B cell (primary cell): ENCODE results near the gene TMEM116. TPM values are rescaled to one million over a fixed set of nuclear protein-coding genes. Genes with fewer than 3 reads are reported as not detected.

ENCODE experiments used
- ATAC-seq: fragments of 200-7000 bp; cut with Tn5 transposase; one replicate; pipeline ENCODE4 v1.10.0; 2021; ENCODE audit warnings: low read depth, mild to moderate bottlenecking, moderate number of reproducible peaks, moderate library complexity
- CTCF ChIA-PET: fragments of 350-600 bp; sonication (Branson Sonifier 250); formaldehyde crosslinking; loops from one replicate; lab custom pipeline; 2021; ENCODE audit warnings: antibody characterized with exemption, inconsistent platforms; lab: Charles Lee
- POLR2A ChIA-PET: fragments of 350-600 bp; sonication (Branson Sonifier 250); formaldehyde crosslinking; loops from one replicate; lab custom pipeline; 2021; ENCODE audit warnings: antibody characterized with exemption; lab: Charles Lee
- DNase-seq: peaks from one replicate; pipeline ENCODE4 v3.0.0; 2013
- H2AFZ ChIP-seq: 2 replicates; pipeline ENCODE4 v1.6.1; 2012; ENCODE audit warnings: mild to moderate bottlenecking, low read depth, low read length; ENCODE audit not compliant: insufficient read depth, poor library complexity, severe bottlenecking
- H3K27ac ChIP-seq, 2 donors: 1 replicate in 1 of 2; 2 replicates in 1 of 2; pipeline ENCODE4 v1.5.1; 2012 to 2013; ENCODE audit warnings: low read length in 2 of 2, mild to moderate bottlenecking in 2 of 2, moderate library complexity in 1 of 2
- H3K27me3 ChIP-seq, 4 experiments: fragments of 200-600 bp in 1 of 4; sonication (generic) in 1 of 4; replicated peaks in 1 of 4; 1 replicate in 2 of 4; 2 replicates in 2 of 4; pipeline versions ENCODE4 v1.6.1 to v1.7.0; 2013 to 2016; ENCODE audit warnings: low read length in 3 of 4, mild to moderate bottlenecking in 2 of 4, mixed read lengths in 1 of 4, moderate library complexity in 1 of 4; ENCODE audit not compliant: insufficient read depth in 4 of 4, control insufficient read depth in 3 of 4; ENCODE audit errors: control extremely low read depth in 1 of 4
- H3K36me3 ChIP-seq, 2 experiments: replicated peaks in 1 of 2; 1 replicate in 1 of 2; 2 replicates in 1 of 2; pipeline versions ENCODE4 v1.6.1 to v1.7.1; 2013; ENCODE audit warnings: low read length in 1 of 2; ENCODE audit not compliant: insufficient read depth in 2 of 2, control insufficient read depth in 1 of 2; ENCODE audit errors: control extremely low read depth in 1 of 2, extremely low read depth in 1 of 2
- H3K4me1 ChIP-seq, 2 donors: fragments of 200-600 bp in 1 of 2; sonication (generic) in 1 of 2; 1 replicate in 1 of 2; 2 replicates in 1 of 2; pipeline versions ENCODE4 v1.5.1 to v1.6.1; 2013 to 2017; ENCODE audit warnings: low read length in 2 of 2; ENCODE audit not compliant: control insufficient read depth in 2 of 2, insufficient read depth in 2 of 2
- H3K4me2 ChIP-seq: replicated peaks from 2 replicates; pipeline ENCODE3; 2012; ENCODE audit warnings: mild to moderate bottlenecking, low read depth, low read length; ENCODE audit not compliant: poor library complexity, severe bottlenecking
- H3K4me3 ChIP-seq, 5 experiments: fragments of 200-600 bp in 1 of 5; sonication (generic) in 1 of 5; 1 replicate in 3 of 5; 2 replicates in 2 of 5; pipeline versions ENCODE4 v1.5.1 to v1.7.0; 2011 to 2016; ENCODE audit warnings: low read length in 4 of 5, mild to moderate bottlenecking in 4 of 5, low read depth in 2 of 5, control low read depth in 1 of 5, moderate library complexity in 1 of 5; ENCODE audit not compliant: insufficient read depth in 1 of 5; ENCODE audit errors: control extremely low read depth in 1 of 5, extremely low read depth in 1 of 5
- H3K79me2 ChIP-seq: fragments of 200-600 bp; sonication (generic); one replicate; pipeline ENCODE4 v1.6.0; 2016; ENCODE audit warnings: low read length; ENCODE audit not compliant: control insufficient read depth, insufficient read depth
- H3K9ac ChIP-seq: fragments of 200-600 bp; sonication (generic); 2 replicates; pipeline ENCODE4 v1.6.1; 2017; ENCODE audit warnings: mild to moderate bottlenecking, low read length, moderate library complexity
- H3K9me3 ChIP-seq, 3 donors: one replicate each; pipeline versions ENCODE4 v1.6.1 to v1.7.1; 2013; ENCODE audit warnings: low read length in 2 of 3; ENCODE audit not compliant: control insufficient read depth in 2 of 3, insufficient read depth in 1 of 3; ENCODE audit errors: control extremely low read depth in 1 of 3
- H4K20me1 ChIP-seq: 2 replicates; pipeline ENCODE4 v1.6.0; 2012; ENCODE audit warnings: mild to moderate bottlenecking, low read length; ENCODE audit not compliant: insufficient read depth, control insufficient read depth, poor library complexity, severe bottlenecking
- H3K27ac Mint-ChIP-seq: one replicate; pipeline ENCODE4 v1.8.0; 2021; ENCODE audit warnings: mixed read lengths
- H3K27me3 Mint-ChIP-seq: one replicate; pipeline ENCODE4 v1.8.0; 2021; ENCODE audit warnings: mixed read lengths
- H3K4me1 Mint-ChIP-seq: one replicate; pipeline ENCODE4 v1.8.0; 2021; ENCODE audit warnings: mixed read lengths
- H3K4me3 Mint-ChIP-seq: one replicate; pipeline ENCODE4 v1.8.0; 2021; ENCODE audit warnings: mixed read lengths
- H3K9me3 Mint-ChIP-seq: one replicate; pipeline ENCODE4 v1.8.0; 2022; ENCODE audit warnings: mixed read lengths; ENCODE audit not compliant: insufficient read depth
- EZH2 ChIP-seq: IDR thresholded peaks from 2 replicates; pipeline ENCODE4 v1.6.1; 2012; ENCODE audit warnings: borderline replicate concordance, low read depth, mild to moderate bottlenecking, moderate library complexity, low read length; ENCODE audit not compliant: insufficient read depth, poor library complexity, severe bottlenecking
- WGBS: methylation state at CpG from one replicate; pipeline ENCODE4 v1.1.5; 2013; ENCODE audit warnings: missing lambda C conversion rate; ENCODE audit not compliant: insufficient coverage; 5-methylcytosine and 5-hydroxymethylcytosine counted together
- intact Hi-C: fragments of 100-400 bp; cut with micrococcal nuclease; formaldehyde crosslinking; loops from one replicate; pipeline ENCODE4 v1.10.0; 2022
- polyA plus RNA-seq: library from polyadenylated mRNA; depleted of rRNA; stranded (reverse); fragments of >200 nt; gene quantifications from 2 replicates; pipeline ENCODE4 v1.2.3, GENCODE V29; 2012
- total RNA-seq, 2 donors: library from RNA; stranded (reverse); fragments of 120-200 nt in 1 of 2; gene quantifications; 1 replicate in 1 of 2; 2 replicates in 1 of 2; pipeline versions ENCODE4 v1.2.3 to v1.2.4, GENCODE V29; 2013 to 2022
- TF ChIP-seq, protein P1 (sequence below): fragments of 200-600 bp; IDR thresholded peaks from one replicate; pipeline ENCODE4 v1.8.0; 2022; ENCODE audit warnings: antibody characterized with exemption, mild to moderate bottlenecking

TMEM116 gene
- total and polyA plus RNA-seq, 2 donors (not counting 1 experiment from before 2014, with no cell fraction given) = 7.9 to 11.7 TPM

DNA sequence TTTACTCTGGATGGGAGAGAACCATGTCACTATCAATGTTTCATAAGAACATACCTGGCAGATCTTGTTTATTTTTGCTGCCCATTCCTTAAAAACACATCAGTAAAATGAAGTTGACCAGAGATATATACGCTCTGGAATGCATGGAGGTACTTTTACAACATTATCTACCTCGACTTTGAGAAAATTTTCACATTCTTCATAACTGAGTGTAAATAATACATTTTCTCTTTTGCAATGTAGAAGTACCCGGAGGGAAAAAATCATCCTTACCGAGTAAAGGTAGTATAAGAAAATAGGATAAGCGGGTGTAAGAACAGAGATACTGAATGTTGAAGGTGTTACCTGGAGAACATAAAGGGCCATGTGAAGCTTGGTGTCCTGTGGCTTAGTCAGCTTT, 80.7 kb downstream of the TMEM116 start:
- H3K9me3 Mint-ChIP-seq = no peaks in the 10 kb centered on the region
- H3K79me2 ChIP-seq = no peaks in the 10 kb centered on the region
- TF ChIP-seq, protein P1, sequence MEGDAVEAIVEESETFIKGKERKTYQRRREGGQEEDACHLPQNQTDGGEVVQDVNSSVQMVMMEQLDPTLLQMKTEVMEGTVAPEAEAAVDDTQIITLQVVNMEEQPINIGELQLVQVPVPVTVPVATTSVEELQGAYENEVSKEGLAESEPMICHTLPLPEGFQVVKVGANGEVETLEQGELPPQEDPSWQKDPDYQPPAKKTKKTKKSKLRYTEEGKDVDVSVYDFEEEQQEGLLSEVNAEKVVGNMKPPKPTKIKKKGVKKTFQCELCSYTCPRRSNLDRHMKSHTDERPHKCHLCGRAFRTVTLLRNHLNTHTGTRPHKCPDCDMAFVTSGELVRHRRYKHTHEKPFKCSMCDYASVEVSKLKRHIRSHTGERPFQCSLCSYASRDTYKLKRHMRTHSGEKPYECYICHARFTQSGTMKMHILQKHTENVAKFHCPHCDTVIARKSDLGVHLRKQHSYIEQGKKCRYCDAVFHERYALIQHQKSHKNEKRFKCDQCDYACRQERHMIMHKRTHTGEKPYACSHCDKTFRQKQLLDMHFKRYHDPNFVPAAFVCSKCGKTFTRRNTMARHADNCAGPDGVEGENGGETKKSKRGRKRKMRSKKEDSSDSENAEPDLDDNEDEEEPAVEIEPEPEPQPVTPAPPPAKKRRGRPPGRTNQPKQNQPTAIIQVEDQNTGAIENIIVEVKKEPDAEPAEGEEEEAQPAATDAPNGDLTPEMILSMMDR = no peak
- no peak for TF ChIP-seq EZH2
- CTCF ChIA-PET = no interaction called here
- H3K4me2 ChIP-seq = no peak overlapping the region
- no peak overlapping the region for H3K9ac ChIP-seq
- whole genome bisulfite sequencing = no CpG with 5 or more reads among the region's 5 CpGs
- no peaks in the 10 kb centered on the region for H4K20me1 ChIP-seq
- no peaks in the 10 kb centered on the region for H3K4me1 Mint-ChIP-seq
- H3K27me3 Mint-ChIP-seq = no peaks in the 10 kb centered on the region
- POLR2A ChIA-PET = no interaction called here
- DNase-seq (no peak), ATAC-seq (no peak)
- no peaks in the 10 kb centered on the region for H3K4me1 ChIP-seq
- H3K27me3 ChIP-seq = no peaks in the 10 kb centered on the region
- no peak overlapping the region for H3K4me3 ChIP-seq
- intact Hi-C loops = no loop called here
- no peak overlapping the region for H3K27ac ChIP-seq
- no peaks in the 10 kb centered on the region for H3K9me3 ChIP-seq
- no peak overlapping the region for H2AFZ ChIP-seq
- no peaks in the 10 kb centered on the region for H3K36me3 ChIP-seq
- no peak overlapping the region for H3K4me3 Mint-ChIP-seq
- no peak overlapping the region for H3K27ac Mint-ChIP-seq

DNA sequence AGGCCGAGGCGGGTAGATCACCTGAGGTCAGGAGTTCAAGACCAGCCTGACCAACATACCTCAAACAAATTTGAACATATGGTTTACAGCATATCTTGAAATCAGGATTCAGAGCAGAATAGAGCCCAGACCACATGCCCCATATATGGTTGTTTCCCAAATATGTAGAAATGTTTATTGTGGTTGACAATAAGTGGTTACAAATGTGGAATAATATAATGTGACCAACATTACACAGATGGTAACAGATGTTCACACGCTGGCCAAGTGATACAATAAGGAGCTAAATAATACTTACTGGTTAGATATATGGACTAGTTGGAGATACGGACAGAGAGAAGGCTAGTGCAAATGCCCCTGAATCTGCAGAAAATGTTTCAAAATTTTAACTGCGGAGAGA, 85.6 kb downstream of the TMEM116 start:
- CTCF ChIA-PET = no interaction called here
- DNase-seq (no peak), ATAC-seq (no peak)
- intact Hi-C loops = no loop called here
- H2AFZ ChIP-seq = no peak overlapping the region
- Mint-ChIP-seq H3K27ac (no peak overlapping the region), H3K27me3 (no peaks in the 10 kb centered on the region), H3K9me3 (no peaks in the 10 kb centered on the region), H3K4me1 (no peaks in the 10 kb centered on the region), H3K4me3 (no peak overlapping the region)
- H3K9me3 ChIP-seq = no peaks in the 10 kb centered on the region
- no peak overlapping the region for H3K4me3 ChIP-seq
- H3K4me2 ChIP-seq = no peak overlapping the region
- TF ChIP-seq EZH2 = no peak
- TF ChIP-seq, protein P1 = no peak
- H3K36me3 ChIP-seq = no peaks in the 10 kb centered on the region
- no peak overlapping the region for H3K27ac ChIP-seq
- H3K4me1 ChIP-seq = no peaks in the 10 kb centered on the region
- POLR2A ChIA-PET = no interaction called here
- H3K27me3 ChIP-seq = no peaks in the 10 kb centered on the region
- H3K9ac ChIP-seq = no peak overlapping the region
- H3K79me2 ChIP-seq = no peaks in the 10 kb centered on the region
- WGBS = 95% methylated on average over 2 of the region's 5 CpGs
- H4K20me1 ChIP-seq = no peaks in the 10 kb centered on the region
